GM18499 (cell line): ENCODE results near the gene TDO2.

ENCODE experiments used
- ATAC-seq: cut with Tn5 transposase; IDR thresholded peaks from one replicate; pipeline ENCODE4 v1.9.1; 2021; ENCODE audit warnings: moderate number of reproducible peaks; ENCODE audit not compliant: insufficient read depth, unreplicated experiment

The TDO2 gene

DNA sequence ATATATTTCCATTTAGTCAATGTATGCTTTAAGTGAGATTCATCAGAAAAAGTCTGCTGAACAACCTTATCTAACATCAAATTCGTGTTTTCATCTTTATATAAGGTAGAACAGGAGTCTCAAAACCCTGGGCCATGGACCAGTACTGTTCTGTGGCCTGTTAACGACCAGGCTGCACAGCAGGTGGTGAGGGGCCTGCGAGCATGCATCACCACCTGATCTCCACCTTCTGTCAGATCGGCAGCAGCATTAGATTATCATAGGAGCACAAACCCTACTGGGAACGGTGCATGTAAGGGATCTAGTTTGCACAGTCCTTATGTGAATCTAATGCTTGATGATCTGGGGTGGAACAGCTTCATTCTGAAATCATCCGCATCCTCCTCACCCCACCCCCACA lies 47.0 kb downstream of the TDO2 start:
- no peak for ATAC-seq

DNA sequence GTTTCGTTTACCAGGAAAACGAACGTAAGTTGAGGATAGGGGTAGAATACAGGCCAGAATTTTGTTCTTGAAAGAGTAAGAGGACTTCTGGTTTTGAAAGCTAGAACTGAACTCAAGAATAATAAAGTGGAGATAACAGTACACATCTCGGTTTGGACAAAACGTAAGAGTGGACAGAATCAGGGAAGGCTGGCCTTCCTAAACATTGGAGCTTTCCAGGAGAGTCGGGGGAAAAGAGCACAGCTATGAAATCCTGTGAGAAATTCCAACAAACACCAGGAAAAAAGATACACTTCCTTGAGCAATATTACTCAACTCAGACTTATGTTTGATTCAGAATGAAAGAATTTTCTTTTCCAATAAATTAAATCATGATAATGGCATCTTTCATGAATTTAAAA lies 49.0 kb downstream of the TDO2 start:
- ATAC-seq = no peak

DNA sequence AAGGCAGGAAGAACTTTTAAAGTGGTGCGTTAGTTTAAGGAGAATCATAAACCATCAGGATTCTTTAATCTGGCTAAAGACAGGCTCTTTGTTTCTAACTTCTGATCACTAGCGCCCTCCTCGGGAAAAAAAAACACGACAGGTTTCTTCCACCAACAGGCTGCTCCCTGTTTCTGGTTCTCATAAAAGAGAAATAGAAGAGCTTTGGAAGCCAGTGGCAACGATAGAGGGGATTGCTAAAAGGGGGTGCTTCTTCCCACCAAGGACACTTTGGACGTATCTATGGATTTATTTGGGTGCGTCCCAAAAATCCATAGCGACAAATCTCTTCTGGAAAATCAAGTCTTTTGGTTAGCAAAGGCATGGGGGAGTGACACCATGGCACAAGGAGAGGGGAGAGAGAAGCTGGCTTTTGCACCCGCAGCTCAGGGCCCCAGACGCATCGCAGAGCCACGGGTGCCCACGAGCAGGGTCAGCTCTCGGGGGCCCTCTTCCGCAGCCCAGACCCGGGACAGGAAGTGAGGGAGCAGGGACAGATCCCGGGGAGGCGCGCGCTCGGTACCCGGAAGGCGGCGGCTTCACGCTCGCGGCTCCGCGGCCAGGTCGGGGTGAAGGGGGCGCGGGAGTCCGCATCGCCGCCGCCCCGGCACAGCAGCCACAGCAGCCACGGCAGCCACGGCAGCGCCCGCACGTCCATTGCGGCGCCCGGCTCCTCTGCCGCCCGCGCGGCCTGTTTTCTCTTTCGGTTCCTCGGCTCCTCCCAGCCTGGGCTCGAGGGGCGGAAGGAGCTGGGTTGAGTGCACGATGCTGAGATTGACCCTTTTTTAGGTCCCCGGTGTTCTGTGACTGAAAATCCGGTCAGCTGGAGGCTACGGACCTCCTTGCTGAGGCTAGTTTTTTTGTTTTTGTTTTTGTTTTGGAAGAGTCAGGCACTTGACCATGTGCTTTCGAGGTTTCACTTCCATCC lies 49.9 kb downstream of the TDO2 start, which contains the start of gene CTSO:
CTSO (minus strand) TSS at position 716 of the 967 bp plus-strand sequence; CDS start at position 697, 19 bp downstream.
- ATAC-seq = peak; percentile 95

DNA sequence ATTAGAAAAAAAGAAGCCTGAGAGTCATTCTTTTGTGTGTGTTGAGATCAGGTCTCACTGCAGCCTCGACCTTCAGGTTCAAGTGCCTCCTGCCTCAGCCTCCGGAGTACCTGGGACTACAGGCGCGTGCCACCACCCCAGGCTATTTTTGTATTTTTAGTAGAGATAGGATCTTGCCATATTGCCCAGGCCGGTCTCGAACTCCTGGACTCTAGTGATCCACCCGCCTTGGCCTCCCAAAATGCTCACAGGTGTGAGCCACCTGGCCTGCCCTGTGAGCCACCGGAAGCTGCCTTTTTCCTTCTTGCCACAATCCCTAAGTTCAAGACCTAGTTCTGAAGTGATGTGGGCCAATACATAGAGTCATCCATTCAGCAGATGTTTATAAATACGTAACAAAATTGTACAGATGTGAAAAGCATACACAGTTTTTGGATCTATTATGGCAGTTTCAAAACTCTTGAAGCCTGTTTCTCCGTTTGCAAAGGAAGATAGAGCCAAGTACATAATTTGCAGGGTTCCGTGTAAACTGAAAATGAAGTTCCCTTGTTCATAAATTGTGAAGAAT lies 50.7 kb downstream of the TDO2 start:
- no peak for ATAC-seq

DNA sequence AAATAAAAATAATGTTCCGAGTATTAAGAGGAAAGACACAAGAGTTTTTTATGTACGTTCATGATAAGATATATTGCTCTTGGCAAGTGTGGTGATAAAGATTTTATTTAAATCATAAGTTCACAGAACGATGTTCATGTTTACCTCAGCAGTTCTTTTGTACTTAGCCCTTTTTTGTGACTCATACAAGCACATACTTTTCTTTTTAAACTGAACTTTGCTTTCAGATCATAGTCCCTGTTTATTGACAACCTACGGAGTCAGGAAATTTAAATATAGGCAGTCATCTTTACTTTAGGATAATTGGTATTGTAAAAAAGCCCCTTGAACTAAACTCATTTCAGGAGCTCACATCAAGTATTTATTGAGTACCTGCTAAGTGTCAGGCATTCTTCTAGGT lies 51.4 kb downstream of the TDO2 start:
- no peak for ATAC-seq

DNA sequence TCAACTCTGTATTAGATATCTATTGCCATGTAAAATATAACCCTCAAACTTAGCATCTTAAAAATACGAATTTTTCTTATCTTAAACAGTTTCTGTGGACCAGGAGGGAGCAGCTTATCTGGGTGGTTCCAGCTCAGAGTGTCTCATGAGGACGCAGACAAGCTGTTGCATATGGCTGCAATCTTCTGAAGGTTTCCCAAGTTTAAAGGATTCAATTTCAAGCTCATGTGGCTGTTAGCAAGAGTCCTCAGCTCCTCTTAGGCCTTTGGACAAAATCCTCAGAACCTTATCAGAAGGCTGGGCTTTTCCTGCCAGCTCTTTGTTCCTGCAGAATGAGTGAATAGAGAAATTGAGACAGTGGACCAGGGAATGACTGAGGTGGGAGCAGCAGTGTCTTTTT lies 53.0 kb downstream of the TDO2 start:
- ATAC-seq = no peak

DNA sequence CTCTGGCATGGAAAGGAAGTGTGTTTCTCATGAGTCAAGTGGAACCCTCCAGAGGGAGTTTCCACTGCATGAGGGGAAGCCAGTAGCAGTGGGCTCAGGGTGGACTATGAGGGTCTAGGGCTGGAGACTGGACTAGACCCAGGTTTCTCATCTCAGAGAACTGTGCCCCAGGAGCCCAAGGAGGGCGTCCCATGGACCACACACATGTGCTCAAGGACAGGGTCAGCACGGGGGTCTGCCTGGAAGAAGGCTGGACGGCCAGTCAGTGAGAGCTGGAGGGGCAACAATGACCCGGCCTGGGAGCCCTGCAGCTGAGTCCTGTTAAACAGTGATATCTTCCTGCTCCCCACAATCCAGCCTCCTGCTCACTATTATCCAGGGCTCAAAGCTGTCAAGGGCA lies 55.9 kb downstream of the TDO2 start:
- no peak for ATAC-seq

DNA sequence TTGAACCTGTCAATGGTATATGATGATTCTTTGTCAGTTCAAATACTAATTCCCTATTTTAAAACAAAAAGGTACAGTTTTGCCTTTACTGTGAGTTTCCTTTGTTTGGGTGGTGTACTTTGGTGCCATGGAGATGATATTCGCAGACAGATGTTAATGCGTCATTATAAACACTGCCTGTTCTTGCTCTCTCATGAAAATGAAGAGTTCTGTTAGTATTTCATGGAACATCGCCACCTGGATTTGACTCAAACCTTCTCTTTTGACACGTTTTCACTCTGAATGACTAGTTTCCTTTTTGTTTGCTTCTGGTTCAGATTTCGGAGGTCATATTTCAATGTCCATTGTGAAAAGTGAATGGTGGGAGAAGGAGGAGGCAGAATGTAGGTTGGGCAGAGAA lies 57.0 kb downstream of the TDO2 start:
- no peak for ATAC-seq

DNA sequence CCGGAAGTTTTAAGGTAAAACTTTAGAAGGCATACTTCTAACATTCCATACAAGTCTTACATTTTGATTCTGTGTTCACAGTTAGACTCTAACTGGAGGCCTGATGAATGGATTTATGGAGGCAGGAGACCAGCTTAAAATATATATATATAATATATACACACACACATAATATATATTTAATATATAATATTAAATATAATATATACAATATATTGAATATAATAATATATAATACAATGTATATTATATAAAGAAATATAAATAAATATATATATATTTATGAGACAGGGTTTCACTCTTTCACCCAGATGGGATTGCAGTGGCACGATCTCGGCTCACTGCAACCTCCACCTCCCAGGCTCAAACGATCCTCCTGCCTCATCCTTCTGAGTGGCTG lies 58.1 kb downstream of the TDO2 start:
- ATAC-seq = no peak

DNA sequence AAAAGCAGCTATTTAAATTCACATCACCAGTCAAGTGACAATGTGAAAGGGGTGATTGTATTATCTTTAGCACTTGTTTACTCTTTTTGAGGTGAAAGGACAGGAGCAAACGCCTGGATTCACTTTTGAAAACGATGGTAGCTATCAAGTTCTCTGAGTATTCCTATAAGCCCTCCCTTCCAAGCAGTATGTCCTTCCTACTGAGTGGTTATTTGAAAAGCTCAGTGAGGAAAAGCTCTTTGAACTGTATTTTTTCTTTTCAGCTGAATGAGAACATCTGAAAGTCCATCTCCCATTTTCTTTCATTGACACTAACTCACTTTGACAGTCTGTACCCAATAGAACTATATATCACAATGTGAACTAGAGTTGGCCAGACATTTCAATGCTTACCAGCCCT lies 59.3 kb downstream of the TDO2 start:
- ATAC-seq = no peak

DNA sequence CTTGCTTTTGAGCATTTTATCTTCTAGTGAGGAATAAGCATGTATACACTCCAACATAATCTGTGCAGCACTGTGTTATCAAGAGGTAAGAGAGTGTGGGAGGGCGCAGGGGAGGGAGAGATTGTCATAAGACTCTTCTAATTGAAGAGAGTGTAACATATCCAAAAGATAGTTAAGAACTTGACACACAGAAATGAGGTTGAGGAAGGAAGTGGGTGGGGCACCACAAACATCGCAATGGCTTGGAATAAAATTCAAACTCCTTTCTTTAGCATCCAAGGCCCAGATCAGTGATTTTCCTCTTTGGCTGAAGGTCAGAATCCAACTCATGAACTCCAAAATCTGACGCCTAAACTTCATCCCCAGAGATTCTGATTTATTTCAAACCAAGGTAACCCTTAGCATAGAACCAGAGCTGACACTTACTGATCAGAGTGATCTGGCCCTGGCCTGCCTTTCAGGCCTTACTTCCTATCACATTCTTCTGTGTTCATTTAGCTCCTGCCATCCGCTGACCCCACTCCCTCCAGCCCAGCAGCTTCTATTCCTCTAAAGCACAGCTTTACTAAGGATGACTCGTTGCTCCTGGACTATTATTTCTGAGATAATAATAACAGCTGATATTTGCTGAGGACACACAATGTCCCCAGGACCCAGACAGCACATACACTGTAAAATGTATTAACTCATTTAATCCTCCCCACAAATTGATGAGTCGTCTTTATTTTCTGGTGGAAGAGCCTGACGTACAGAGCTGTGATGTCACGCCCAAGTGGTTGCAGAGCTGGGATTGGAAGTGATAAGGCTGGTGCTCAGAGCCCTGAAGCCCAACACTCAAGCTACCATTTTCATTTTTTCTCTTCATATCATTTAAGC lies 60.8 kb downstream of the TDO2 start:
- no peak for ATAC-seq

DNA sequence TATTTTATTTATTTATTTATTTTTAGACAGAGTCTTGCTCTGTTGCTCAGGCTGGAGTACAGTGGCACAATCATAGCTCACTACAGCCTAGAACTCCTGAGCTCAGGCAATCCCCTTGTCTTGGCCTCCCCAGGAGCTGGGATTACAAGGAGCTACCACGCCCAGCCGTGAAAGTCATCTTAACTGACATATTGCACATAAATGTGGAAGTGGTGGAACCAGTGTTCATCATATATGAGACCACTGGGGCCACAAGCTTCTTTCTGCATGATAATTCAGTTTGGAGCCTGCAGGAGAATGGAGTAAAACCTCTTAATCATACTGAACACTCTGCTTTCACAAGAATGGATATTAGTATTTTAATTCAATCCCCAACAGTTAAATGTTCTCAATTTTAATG lies 62.7 kb downstream of the TDO2 start:
- no peak for ATAC-seq

DNA sequence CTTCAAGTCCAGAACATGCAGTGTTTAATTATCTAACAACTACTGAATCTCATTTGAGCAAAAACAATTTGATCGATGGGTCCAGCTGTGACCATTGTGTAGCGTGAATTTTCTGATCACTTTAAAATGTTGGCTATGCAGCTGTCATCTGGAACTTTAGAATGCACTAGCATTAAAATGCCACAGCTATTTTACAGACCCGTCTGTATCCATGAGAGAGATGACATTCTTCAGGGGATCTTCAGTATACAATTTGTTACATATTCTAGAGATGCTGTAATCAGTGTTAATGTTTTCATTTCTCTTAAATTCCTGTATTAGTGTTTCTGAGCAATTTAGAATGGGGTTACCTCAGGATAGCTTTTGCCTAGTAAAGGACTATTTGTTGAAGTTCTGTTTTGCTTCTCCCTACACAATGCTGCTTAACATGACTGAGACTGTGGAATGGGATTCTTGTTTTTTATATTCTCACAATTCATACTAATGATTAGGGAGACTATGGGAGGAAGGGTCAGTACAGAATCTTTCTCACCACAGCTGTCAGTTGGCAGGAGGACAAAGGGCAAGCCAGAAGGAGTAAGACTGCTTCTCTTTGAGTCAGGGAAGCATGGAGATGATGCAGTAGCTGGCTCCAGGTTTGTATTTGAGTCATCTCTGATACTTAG lies 63.4 kb downstream of the TDO2 start:
- no peak for ATAC-seq
